ENCODE data around the gene MGAT4B. TPM values are rescaled to one million over a fixed set of nuclear protein-coding genes. Genes with fewer than 3 reads are reported as not detected.

MGAT4B gene
- polyA plus RNA-seq, 2 donors = 59.2 to 66.8 TPM

DNA sequence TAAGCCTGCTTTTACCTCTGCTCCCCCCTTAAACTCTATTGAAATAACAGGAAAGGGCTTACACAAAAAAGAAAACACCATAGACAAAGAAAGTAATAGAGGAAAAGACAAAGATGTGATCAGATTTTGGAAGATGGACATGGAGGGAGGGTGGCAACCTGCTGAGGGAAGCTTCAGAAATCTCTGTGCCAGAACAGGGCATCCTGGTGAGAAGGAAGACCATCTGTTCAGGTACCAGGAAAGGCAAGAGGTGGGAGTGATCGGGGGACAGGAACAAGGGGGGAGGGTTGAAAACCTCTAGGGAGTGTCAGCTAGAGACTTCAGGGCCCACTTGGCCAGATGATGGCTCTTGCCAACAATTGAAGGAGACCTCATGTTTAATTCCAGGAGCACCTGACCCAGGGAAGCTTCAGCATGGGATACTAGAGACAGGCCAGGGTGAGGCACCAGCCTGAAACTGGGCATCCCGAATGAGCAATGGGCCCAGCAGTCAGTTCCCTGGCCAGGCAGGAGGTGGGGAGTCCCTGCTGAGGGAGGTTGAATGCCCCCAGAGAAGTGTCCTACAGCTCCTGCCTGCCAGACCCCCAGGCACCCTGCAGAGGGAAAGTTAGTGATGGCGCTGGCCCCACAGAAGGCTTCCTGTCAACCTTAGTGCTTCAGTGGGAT, 22.2 kb upstream of the MGAT4B start:
- peaks cover 29 to 60% of the 10 kb centered on the region in 2 donors for H3K36me3 ChIP-seq (ENCODE audit: control insufficient read depth in 2 of 2, insufficient read depth in 2 of 2, low read length in 1 of 2)
- H3K27ac ChIP-seq (ENCODE audit: low read depth in 2 of 2, low read length in 1 of 2) = no peak overlapping the region
- peaks cover 0 to 9% of the 10 kb centered on the region in 2 donors for H3K4me1 ChIP-seq (ENCODE audit: control insufficient read depth in 2 of 2, insufficient read depth in 2 of 2, low read length in 1 of 2)
- H3K4me3 ChIP-seq (ENCODE audit: low read depth in 1 of 2, low read length in 2 of 2) = no peak overlapping the region
- no peaks in the 10 kb centered on the region for H3K27me3 ChIP-seq (ENCODE audit: control insufficient read depth in 1 of 2, insufficient read depth in 2 of 2, low read length in 2 of 2)
- no peaks in the 10 kb centered on the region for H3K9me3 ChIP-seq (ENCODE audit: control insufficient read depth in 2 of 2, insufficient read depth in 1 of 2, low read depth in 1 of 2, low read length in 1 of 2)
- 94 to 96% methylated on average over 3 of the region's 3 CpGs for WGBS, 2 donors

DNA sequence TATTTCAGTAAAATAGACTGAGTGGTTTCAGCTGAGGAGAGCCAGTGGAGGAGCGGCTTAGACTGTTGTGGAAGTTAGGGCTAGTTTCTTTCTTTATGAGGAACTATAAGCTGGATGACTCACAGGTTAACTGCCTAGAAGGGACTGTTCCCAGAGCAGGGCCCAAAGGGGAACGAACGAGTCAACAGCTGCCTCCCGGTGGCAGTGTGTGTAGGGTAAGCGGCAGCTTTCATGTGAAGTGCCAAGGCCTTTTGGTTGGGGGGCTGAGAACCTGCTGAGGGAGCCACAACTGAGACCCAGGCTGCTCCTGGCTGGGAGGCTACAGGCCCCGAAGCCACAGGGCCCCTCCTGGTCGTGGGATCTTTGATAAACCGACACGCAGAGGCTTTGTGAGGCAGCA, 21.0 kb upstream of the MGAT4B start:
- no peak overlapping the region for H3K4me3 ChIP-seq (ENCODE audit: low read depth in 1 of 2, low read length in 2 of 2)
- peak overlapping the region; percentile 10 to 74 for H3K27ac ChIP-seq (ENCODE audit: low read depth in 2 of 2, low read length in 1 of 2)
- 48 to 51% methylated on average over 9 of the region's 9 CpGs for WGBS, 2 donors
- no peaks in the 10 kb centered on the region for H3K27me3 ChIP-seq (ENCODE audit: control insufficient read depth in 1 of 2, insufficient read depth in 2 of 2, low read length in 2 of 2)
- peaks cover 3 to 14% of the 10 kb centered on the region in 2 donors for H3K4me1 ChIP-seq (ENCODE audit: control insufficient read depth in 2 of 2, insufficient read depth in 2 of 2, low read length in 1 of 2)
- peaks cover 21 to 54% of the 10 kb centered on the region in 2 donors for H3K36me3 ChIP-seq (ENCODE audit: control insufficient read depth in 2 of 2, insufficient read depth in 2 of 2, low read length in 1 of 2)
- no peaks in the 10 kb centered on the region for H3K9me3 ChIP-seq (ENCODE audit: control insufficient read depth in 2 of 2, insufficient read depth in 1 of 2, low read depth in 1 of 2, low read length in 1 of 2)

- Histone ChIP-seq H3K36me3 (ENCODE audit: control insufficient read depth in 2 of 2, insufficient read depth in 2 of 2, low read length in 1 of 2) (peaks cover 16 to 41% of the 10 kb centered on the region in 2 donors), H3K4me3 (ENCODE audit: low read depth in 1 of 2, low read length in 2 of 2) (no peak overlapping the region), H3K4me1 (ENCODE audit: control insufficient read depth in 2 of 2, insufficient read depth in 2 of 2, low read length in 1 of 2) (peaks cover 6 to 19% of the 10 kb centered on the region in 2 donors), H3K27ac (ENCODE audit: low read depth in 2 of 2, low read length in 1 of 2) (no peak overlapping the region), H3K9me3 (ENCODE audit: control insufficient read depth in 2 of 2, insufficient read depth in 1 of 2, low read depth in 1 of 2, low read length in 1 of 2) (no peaks in the 10 kb centered on the region), H3K27me3 (ENCODE audit: control insufficient read depth in 1 of 2, insufficient read depth in 2 of 2, low read length in 2 of 2) (no peaks in the 10 kb centered on the region)
- 76 to 82% methylated on average over 13 of the region's 13 CpGs for WGBS, 2 donors
Observed at GRCh38 chr5:179825655-179826182, 19.1 kb upstream of the MGAT4B start.

GRCh38 chr5:179824745-179825112, 18.1 kb upstream of the MGAT4B start:
- peaks cover 16 to 39% of the 10 kb centered on the region in 2 donors for H3K36me3 ChIP-seq (ENCODE audit: control insufficient read depth in 2 of 2, insufficient read depth in 2 of 2, low read length in 1 of 2)
- H3K27ac ChIP-seq (ENCODE audit: low read depth in 2 of 2, low read length in 1 of 2) = no peak overlapping the region
- H3K4me3 ChIP-seq (ENCODE audit: low read depth in 1 of 2, low read length in 2 of 2) = no peak overlapping the region
- H3K27me3 ChIP-seq (ENCODE audit: control insufficient read depth in 1 of 2, insufficient read depth in 2 of 2, low read length in 2 of 2) = no peaks in the 10 kb centered on the region
- H3K4me1 ChIP-seq (ENCODE audit: control insufficient read depth in 2 of 2, insufficient read depth in 2 of 2, low read length in 1 of 2) = peaks cover 6 to 27% of the 10 kb centered on the region in 2 donors
- H3K9me3 ChIP-seq (ENCODE audit: control insufficient read depth in 2 of 2, insufficient read depth in 1 of 2, low read depth in 1 of 2, low read length in 1 of 2) = no peaks in the 10 kb centered on the region
- 74 to 82% methylated on average over 3 of the region's 3 CpGs for whole genome bisulfite sequencing, 2 donors

DNA sequence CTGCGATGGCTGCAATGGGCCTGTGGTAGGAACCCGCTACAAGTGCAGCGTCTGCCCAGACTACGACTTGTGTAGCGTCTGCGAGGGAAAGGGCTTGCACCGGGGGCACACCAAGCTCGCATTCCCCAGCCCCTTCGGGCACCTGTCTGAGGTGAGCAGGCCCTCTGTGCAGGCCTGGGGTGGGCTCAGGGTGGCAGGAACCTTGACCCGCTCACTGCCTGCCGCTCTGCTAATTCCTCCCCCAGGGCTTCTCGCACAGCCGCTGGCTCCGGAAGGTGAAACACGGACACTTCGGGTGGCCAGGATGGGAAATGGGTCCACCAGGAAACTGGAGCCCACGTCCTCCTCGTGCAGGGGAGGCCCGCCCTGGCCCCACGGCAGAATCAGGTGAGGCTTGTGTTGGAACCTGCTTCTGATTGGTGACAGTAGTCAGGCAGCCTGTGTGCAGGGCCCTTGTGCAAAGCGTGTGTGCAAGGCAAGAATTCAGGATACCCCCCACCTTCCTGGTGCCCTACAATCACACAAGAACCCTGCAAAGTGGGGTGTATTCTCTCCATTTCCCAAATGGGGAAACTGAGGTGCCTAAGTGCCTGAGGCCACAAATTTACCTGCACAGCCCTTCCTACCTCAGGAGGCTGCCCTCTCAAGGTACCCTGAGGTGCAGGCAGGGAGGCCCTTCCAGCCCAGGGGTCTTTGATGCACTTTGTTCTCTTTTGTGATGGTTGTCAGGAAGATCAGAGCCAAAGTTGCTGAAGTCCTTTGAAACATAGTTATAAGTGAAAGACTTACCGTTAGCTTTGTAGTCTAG, 17.5 kb upstream of the MGAT4B start:
- Histone ChIP-seq H3K9me3 (ENCODE audit: control insufficient read depth in 2 of 2, insufficient read depth in 1 of 2, low read depth in 1 of 2, low read length in 1 of 2) (no peaks in the 10 kb centered on the region), H3K4me3 (ENCODE audit: low read depth in 1 of 2, low read length in 2 of 2) (no peak overlapping the region), H3K4me1 (ENCODE audit: control insufficient read depth in 2 of 2, insufficient read depth in 2 of 2, low read length in 1 of 2) (peaks cover 9 to 32% of the 10 kb centered on the region in 2 donors), H3K27ac (ENCODE audit: low read depth in 2 of 2, low read length in 1 of 2) (no peak overlapping the region), H3K27me3 (ENCODE audit: control insufficient read depth in 1 of 2, insufficient read depth in 2 of 2, low read length in 2 of 2) (no peaks in the 10 kb centered on the region), H3K36me3 (ENCODE audit: control insufficient read depth in 2 of 2, insufficient read depth in 2 of 2, low read length in 1 of 2) (peaks cover 16 to 36% of the 10 kb centered on the region in 2 donors)
- 79 to 84% methylated on average over 22 of the region's 22 CpGs for WGBS, 2 donors

- WGBS, 2 donors = 36 to 40% methylated on average over 8 of the region's 8 CpGs
- Histone ChIP-seq H3K36me3 (ENCODE audit: control insufficient read depth in 2 of 2, insufficient read depth in 2 of 2, low read length in 1 of 2) (peaks cover 16 to 31% of the 10 kb centered on the region in 2 donors), H3K27ac (ENCODE audit: low read depth in 2 of 2, low read length in 1 of 2) (peak overlapping the region in 1 of 2 donors; percentile 40), H3K4me3 (ENCODE audit: low read depth in 1 of 2, low read length in 2 of 2) (peak overlapping the region; percentile 20 to 95), H3K4me1 (ENCODE audit: control insufficient read depth in 2 of 2, insufficient read depth in 2 of 2, low read length in 1 of 2) (peaks cover 12 to 39% of the 10 kb centered on the region in 2 donors), H3K9me3 (ENCODE audit: control insufficient read depth in 2 of 2, insufficient read depth in 1 of 2, low read depth in 1 of 2, low read length in 1 of 2) (no peaks in the 10 kb centered on the region), H3K27me3 (ENCODE audit: control insufficient read depth in 1 of 2, insufficient read depth in 2 of 2, low read length in 2 of 2) (no peaks in the 10 kb centered on the region)
Observed at GRCh38 chr5:179822444-179822990, 15.9 kb upstream of the MGAT4B start.

- no peaks in the 10 kb centered on the region for H3K9me3 ChIP-seq (ENCODE audit: control insufficient read depth in 2 of 2, insufficient read depth in 1 of 2, low read depth in 1 of 2, low read length in 1 of 2)
- H3K36me3 ChIP-seq (ENCODE audit: control insufficient read depth in 2 of 2, insufficient read depth in 2 of 2, low read length in 1 of 2) = peaks cover 16 to 29% of the 10 kb centered on the region in 2 donors
- WGBS, 2 donors = 31 to 38% methylated on average over 3 of the region's 3 CpGs
- peaks cover 12 to 39% of the 10 kb centered on the region in 2 donors for H3K4me1 ChIP-seq (ENCODE audit: control insufficient read depth in 2 of 2, insufficient read depth in 2 of 2, low read length in 1 of 2)
- H3K27me3 ChIP-seq (ENCODE audit: control insufficient read depth in 1 of 2, insufficient read depth in 2 of 2, low read length in 2 of 2) = no peaks in the 10 kb centered on the region
- H3K27ac ChIP-seq (ENCODE audit: low read depth in 2 of 2, low read length in 1 of 2) = peak overlapping the region in 1 of 2 donors; percentile 40
- peak overlapping the region; percentile 20 to 95 for H3K4me3 ChIP-seq (ENCODE audit: low read depth in 1 of 2, low read length in 2 of 2)
Observed at GRCh38 chr5:179822059-179822432, 15.4 kb upstream of the MGAT4B start.

- Histone ChIP-seq H3K36me3 (ENCODE audit: control insufficient read depth in 2 of 2, insufficient read depth in 2 of 2, low read length in 1 of 2) (peaks cover 11 to 27% of the 10 kb centered on the region in 2 donors), H3K27me3 (ENCODE audit: control insufficient read depth in 1 of 2, insufficient read depth in 2 of 2, low read length in 2 of 2) (no peaks in the 10 kb centered on the region), H3K4me3 (ENCODE audit: low read depth in 1 of 2, low read length in 2 of 2) (peak overlapping the region; percentile 84 to 95), H3K9me3 (ENCODE audit: control insufficient read depth in 2 of 2, insufficient read depth in 1 of 2, low read depth in 1 of 2, low read length in 1 of 2) (no peaks in the 10 kb centered on the region), H3K4me1 (ENCODE audit: control insufficient read depth in 2 of 2, insufficient read depth in 2 of 2, low read length in 1 of 2) (peaks cover 15 to 39% of the 10 kb centered on the region in 2 donors), H3K27ac (ENCODE audit: low read depth in 2 of 2, low read length in 1 of 2) (peak overlapping the region; percentile 99)
- 0% methylated on average over 53 to 54 of the region's 54 CpGs for WGBS, 2 donors
Observed at GRCh38 chr5:179821298-179822058, 14.8 kb upstream of the MGAT4B start.
